H1 (cell line): ENCODE results near the gene FHL2. TPM values are rescaled to one million over a fixed set of nuclear protein-coding genes. Genes with fewer than 3 reads are reported as not detected.

Experiments
- CTCF ChIA-PET: fragments of 300-600 bp; sonication (Branson Sonifier 250); formaldehyde crosslinking; loops from one replicate; lab custom pipeline; 2021; ENCODE audit not compliant: partially characterized antibody; lab: Charles Lee
- POLR2A ChIA-PET: fragments of 300-600 bp; sonication (Branson Sonifier 250); formaldehyde crosslinking; loops from one replicate; lab custom pipeline; 2021; ENCODE audit warnings: inconsistent platforms; ENCODE audit not compliant: partially characterized antibody; lab: Charles Lee
- DNase-seq, 2 experiments: peaks; one replicate each; pipeline versions ENCODE4 v3.0.0 to v3.0.0-alpha.2; 2010 to 2022; ENCODE audit warnings: low spot score in 2 of 2, low read depth in 1 of 2, mixed read lengths in 1 of 2
- FAIRE-seq: peaks from 2 replicates; lab custom pipeline; 2011; peaks lifted over from hg19 to GRCh38; lab: Jason Lieb, UNC
- H2AFZ ChIP-seq: 2 replicates; pipeline ENCODE4 v1.8.1; 2012; ENCODE audit warnings: low read length, inconsistent platforms
- H2AK5ac ChIP-seq: 2 replicates; pipeline ENCODE4 v1.6.1; 2013; ENCODE audit warnings: low read depth, low read length
- H2BK120ac ChIP-seq: replicated peaks from 2 replicates; pipeline ENCODE3; 2013; ENCODE audit warnings: low read depth, low read length, inconsistent platforms
- H2BK12ac ChIP-seq: 2 replicates; pipeline ENCODE4 v1.6.1; 2013; ENCODE audit warnings: low read depth, low read length
- H2BK15ac ChIP-seq: 2 replicates; pipeline ENCODE4 v1.6.1; 2013; ENCODE audit warnings: low read length
- H2BK20ac ChIP-seq: 2 replicates; pipeline ENCODE4 v1.6.1; 2013; ENCODE audit warnings: low read length
- H2BK5ac ChIP-seq: 2 replicates; pipeline ENCODE4 v1.6.1; 2013; ENCODE audit warnings: low read depth, low read length
- H3K14ac ChIP-seq: 2 replicates; pipeline ENCODE4 v1.6.1; 2013; ENCODE audit warnings: inconsistent platforms; ENCODE audit not compliant: insufficient read length
- H3K18ac ChIP-seq: 2 replicates; pipeline ENCODE4 v1.6.1; 2013; ENCODE audit warnings: low read length; ENCODE audit errors: extremely low read depth
- H3K23ac ChIP-seq: 2 replicates; pipeline ENCODE4 v1.6.1; 2013; ENCODE audit warnings: inconsistent platforms; ENCODE audit not compliant: insufficient read length
- H3K23me2 ChIP-seq: 2 replicates; pipeline ENCODE4 v1.6.1; 2013; ENCODE audit warnings: low read depth, low read length
- H3K27ac ChIP-seq: 2 replicates; pipeline ENCODE4 v1.6.1; 2011; ENCODE audit warnings: low read depth, low read length, inconsistent platforms
- H3K27me3 ChIP-seq, 4 experiments: replicated peaks in 1 of 4; 1 replicate in 1 of 4; 2 replicates in 3 of 4; pipeline versions ENCODE4 v1.6.1 to v1.8.1; 2011 to 2013; ENCODE audit warnings: low read length in 3 of 4, mild to moderate bottlenecking in 3 of 4, inconsistent platforms in 2 of 4, mixed read lengths in 2 of 4, moderate library complexity in 1 of 4; ENCODE audit not compliant: control insufficient read depth in 3 of 4, insufficient read depth in 3 of 4; ENCODE audit errors: extremely low read depth in 1 of 4
- H3K36me3 ChIP-seq, 4 experiments: 2 replicates each; pipeline versions ENCODE4 v1.6.1 to v1.8.1; 2011 to 2013; ENCODE audit warnings: mild to moderate bottlenecking in 4 of 4, low read length in 3 of 4, moderate library complexity in 2 of 4, control low read depth in 1 of 4, inconsistent platforms in 1 of 4; ENCODE audit not compliant: insufficient read depth in 4 of 4, control insufficient read depth in 2 of 4
- H3K4ac ChIP-seq: replicated peaks from 2 replicates; pipeline ENCODE3; 2013; ENCODE audit warnings: low read length, low read depth, mixed read lengths, inconsistent platforms; ENCODE audit not compliant: insufficient read length
- H3K4me1 ChIP-seq, 4 experiments: replicated peaks in 1 of 4; 1 replicate in 1 of 4; 2 replicates in 3 of 4; pipeline versions ENCODE4 v1.6.1 to v1.8.1; 2011 to 2013; ENCODE audit warnings: low read length in 3 of 4, inconsistent platforms in 2 of 4, mixed read lengths in 1 of 4; ENCODE audit not compliant: insufficient read depth in 4 of 4, control insufficient read depth in 3 of 4
- H3K4me2 ChIP-seq, 2 experiments: 2 replicates each; pipeline versions ENCODE4 v1.6.1 to v1.8.1; 2011 to 2013; ENCODE audit warnings: low read depth in 2 of 2, low read length in 2 of 2, control low read depth in 1 of 2, inconsistent platforms in 1 of 2, mild to moderate bottlenecking in 1 of 2; ENCODE audit not compliant: insufficient read depth in 1 of 2
- H3K4me3 ChIP-seq, 4 experiments: fragments of 200-600, 300-600 bp in 1 of 4; sonication (generic), shearing (Covaris generic), sonication (Bioruptor Twin) in 1 of 4; 2 replicates each; pipeline versions ENCODE4 v1.5.1 to v1.8.1; 2011 to 2016; ENCODE audit warnings: low read length in 4 of 4, low read depth in 3 of 4, control low read depth in 2 of 4, inconsistent platforms in 2 of 4, mild to moderate bottlenecking in 2 of 4, mixed read lengths in 1 of 4, moderate library complexity in 1 of 4; ENCODE audit not compliant: insufficient read depth in 2 of 4; ENCODE audit errors: extremely low read depth in 1 of 4
- H3K56ac ChIP-seq: replicated peaks from 2 replicates; pipeline ENCODE3; 2013; ENCODE audit warnings: low read depth, mild to moderate bottlenecking, mixed read lengths, low read length, inconsistent platforms; ENCODE audit not compliant: insufficient read length
- H3K79me1 ChIP-seq: 2 replicates; pipeline ENCODE4 v1.6.1; 2013; ENCODE audit warnings: low read depth, low read length, control low read depth
- H3K79me2 ChIP-seq, 2 experiments: 2 replicates each; pipeline versions ENCODE4 v1.6.1 to v1.8.1; 2012 to 2013; ENCODE audit warnings: low read length in 2 of 2, mild to moderate bottlenecking in 2 of 2, inconsistent platforms in 1 of 2; ENCODE audit not compliant: insufficient read depth in 2 of 2, control insufficient read depth in 1 of 2
- H3K9ac ChIP-seq, 4 experiments: replicated peaks in 1 of 4; 1 replicate in 1 of 4; 2 replicates in 3 of 4; pipeline versions ENCODE4 v1.6.1 to v1.8.1; 2011 to 2013; ENCODE audit warnings: low read depth in 3 of 4, low read length in 3 of 4, control low read depth in 2 of 4, mild to moderate bottlenecking in 2 of 4, moderate library complexity in 2 of 4, inconsistent platforms in 1 of 4; ENCODE audit errors: extremely low read depth in 1 of 4
- H3K9me3 ChIP-seq, 2 experiments: 2 replicates each; pipeline versions ENCODE4 v1.6.1 to v1.8.1; 2012 to 2013; ENCODE audit warnings: mild to moderate bottlenecking in 2 of 2, moderate library complexity in 2 of 2, control low read depth in 1 of 2, inconsistent platforms in 1 of 2, low read depth in 1 of 2, low read length in 1 of 2, mixed read lengths in 1 of 2; ENCODE audit not compliant: insufficient read depth in 2 of 2
- H4K20me1 ChIP-seq, 2 experiments: replicated peaks in 1 of 2; 2 replicates each; pipeline versions ENCODE3 to v1.8.1; 2011 to 2013; ENCODE audit warnings: inconsistent platforms in 2 of 2, low read length in 2 of 2, mild to moderate bottlenecking in 1 of 2; ENCODE audit not compliant: insufficient read depth in 2 of 2, control insufficient read depth in 1 of 2
- H4K5ac ChIP-seq: 2 replicates; pipeline ENCODE4 v1.6.1; 2013; ENCODE audit warnings: low read length, low read depth, mixed read lengths, inconsistent platforms; ENCODE audit not compliant: insufficient read length
- H4K8ac ChIP-seq: 2 replicates; pipeline ENCODE4 v1.8.0; 2013; ENCODE audit warnings: mild to moderate bottlenecking, moderate library complexity, low read length, inconsistent platforms; ENCODE audit not compliant: insufficient read depth; ENCODE audit errors: extremely low read depth
- H4K91ac ChIP-seq: replicated peaks from 2 replicates; pipeline ENCODE3; 2013; ENCODE audit warnings: low read length, mixed read lengths, inconsistent platforms; ENCODE audit not compliant: insufficient read length
- ASH2L ChIP-seq: fragments of 200-600, 300-600 bp; sonication (generic); IDR thresholded peaks from one replicate; pipeline ENCODE4 v1.7.1; 2017; ENCODE audit warnings: low read length
- BCL11A ChIP-seq, 2 experiments: IDR thresholded peaks; one replicate each; pipeline ENCODE4 v1.6.1; 2011; ENCODE audit warnings: low read depth in 2 of 2, low read length in 2 of 2, mild to moderate bottlenecking in 2 of 2
- CTBP2 ChIP-seq: IDR thresholded peaks from 2 replicates; pipeline ENCODE4 v1.7.0; 2011; ENCODE audit warnings: borderline replicate concordance, mild to moderate bottlenecking, moderate library complexity, mixed read lengths, low read length; ENCODE audit not compliant: insufficient read depth, insufficient read length
- FOSL1 ChIP-seq: IDR thresholded peaks from 2 replicates; pipeline ENCODE4 v1.6.1; 2011; ENCODE audit warnings: mild to moderate bottlenecking, low read depth, low read length, moderate library complexity; ENCODE audit not compliant: insufficient read depth
- JUN ChIP-seq: IDR thresholded peaks from 2 replicates; pipeline ENCODE4 v1.6.1; 2011; ENCODE audit warnings: low read depth, mild to moderate bottlenecking, improper control_type of control experiment, low read length
- KDM1A ChIP-seq: fragments of 200-600, 300-600 bp; sonication (generic); IDR thresholded peaks from 2 replicates; pipeline ENCODE4 v1.7.1; 2016; ENCODE audit warnings: mild to moderate bottlenecking, low read length, borderline replicate concordance
- SIRT6 ChIP-seq: IDR thresholded peaks from one replicate; pipeline ENCODE4 v1.7.1; 2012; ENCODE audit warnings: low read length, inconsistent platforms
- SUZ12 ChIP-seq: fragments of 200-600 bp; sonication (generic); IDR thresholded peaks from 2 replicates; pipeline ENCODE4 v1.6.1; 2012; ENCODE audit warnings: mild to moderate bottlenecking, inconsistent platforms, low read length, moderate library complexity, mixed read lengths
- USF2 ChIP-seq: IDR thresholded peaks from 2 replicates; pipeline ENCODE4 v1.6.1; 2011; ENCODE audit warnings: low read length, improper control_type of control experiment
- WGBS, 2 experiments: shearing (Covaris generic) in 1 of 2; methylation state at CpG; one replicate each; pipeline versions ENCODE4 v1.1.6 to v1.1.7; 2013 to 2015; ENCODE audit warnings: low lambda C conversion rate in 2 of 2, mixed read lengths in 2 of 2, inconsistent platforms in 1 of 2, low coverage in 1 of 2, missing lambda C conversion rate in 1 of 2; ENCODE audit not compliant: insufficient replicate concordance in 2 of 2, insufficient coverage in 1 of 2, insufficient read length in 1 of 2; ENCODE audit errors: extremely low coverage in 1 of 2, missing lambda C conversion rate in 1 of 2; 5-methylcytosine and 5-hydroxymethylcytosine counted together
- polyA plus RNA-seq, 7 experiments: library from polyadenylated mRNA; depleted of rRNA in 3 of 7; stranded (reverse) in 5 of 7; unstranded in 2 of 7; fragments of >200 nt in 5 of 7; fragments of 200-250 nt in 2 of 7; gene quantifications; 1 replicate in 5 of 7; 2 replicates in 1 of 7; 4 replicates in 1 of 7; pipeline versions ENCODE4 v1.2.1 to v1.2.3, GENCODE V29; 2011 to 2013; ENCODE audit warnings: missing spikeins in 2 of 7, mixed read lengths in 2 of 7
- total RNA-seq: library from RNA; stranded (reverse); fragmentation: NEBNext Ultra II Directional; extraction: Animal tissue kit (Norgen Biotek cat#: 25700); gene quantifications from 2 replicates; pipeline ENCODE4 v1.2.1, GENCODE V29; 2021

FHL2 gene
- total and polyA plus RNA-seq, 2 of the 8 experiments (the other 6 are each of a cell fraction or from before 2014, with no cell fraction given): 33.2 to 64.3 TPM

GRCh38 chr2:105339414-105339813 is 59.4 kb downstream of the FHL2 start:
- H2BK120ac ChIP-seq: no peak overlapping the region
- H2BK5ac ChIP-seq: no peak overlapping the region
- H3K9me3 ChIP-seq: no peaks in the 10 kb centered on the region
- peaks cover 0 to 1% of the 10 kb centered on the region in 2 experiments for H4K20me1 ChIP-seq
- no peak overlapping the region for H2BK20ac ChIP-seq
- H3K9ac ChIP-seq: no peak overlapping the region
- H3K36me3 ChIP-seq: peaks cover 6 to 46% (median 29%) of the 10 kb centered on the region in 4 experiments; a peak in 7 of 8 replicates
- H3K79me2 ChIP-seq: peaks cover 16 to 44% of the 10 kb centered on the region in 2 experiments
- H3K79me1 ChIP-seq: no peaks in the 10 kb centered on the region; the same call in 1 of the 2 replicates
- FAIRE-seq: no peak
- no peak overlapping the region for H3K14ac ChIP-seq
- 87% methylated on average over 4 of the region's 4 CpGs; no CpG with 5 or more reads in 1 of the 2 experiments for WGBS, 2 experiments
- no peak overlapping the region for H2AK5ac ChIP-seq
- no peak for DNase-seq
- H2AFZ ChIP-seq: no peak overlapping the region
- no peak overlapping the region for H3K23ac ChIP-seq
- no peak overlapping the region for H3K18ac ChIP-seq
- POLR2A ChIA-PET: interaction anchor here (0.6 to 1.6 kb wide), 3 partner anchors 8 to 28 kb away, joined by 3 to 4 read pairs (median 4); no protein-coding TSS in a partner anchor
- no peak overlapping the region for H4K5ac ChIP-seq
- H3K23me2 ChIP-seq: peaks cover 7% of the 10 kb centered on the region; the same call in 1 of the 2 replicates
- CTCF ChIA-PET: interaction anchor here (1.1 to 1.5 kb wide), 5 partner anchors 29 to 61 kb away, joined by 3 to 4 read pairs (median 4); no protein-coding TSS in a partner anchor
- no peak for TF ChIP-seq SUZ12
- TF ChIP-seq USF2: no peak
- no peak for TF ChIP-seq FOSL1
- no peak for TF ChIP-seq BCL11A (IDR thresholded peaks at IDR 0.05; ENCODE audit: low read depth in 2 of 2, low read length in 2 of 2)
- no peak for TF ChIP-seq JUN
- no peak for TF ChIP-seq ASH2L
- TF ChIP-seq KDM1A: no peak
- TF ChIP-seq CTBP2: no peak
- TF ChIP-seq SIRT6: no peak
- peaks cover 0 to 5% (median 0%) of the 10 kb centered on the region in 4 experiments; a peak in 2 of 7 replicates for H3K4me1 ChIP-seq
- no peak overlapping the region for H2BK12ac ChIP-seq
- H4K8ac ChIP-seq: no peak overlapping the region
- H2BK15ac ChIP-seq: no peak overlapping the region
- no peak overlapping the region for H3K4ac ChIP-seq
- no peaks in the 10 kb centered on the region for H3K27me3 ChIP-seq
- no peak overlapping the region for H3K4me3 ChIP-seq
- no peak overlapping the region for H3K56ac ChIP-seq
- no peak overlapping the region for H4K91ac ChIP-seq
- H3K4me2 ChIP-seq: no peak overlapping the region; a peak in 1 of 4 replicates
- H3K27ac ChIP-seq: no peak overlapping the region
